Stimulated activated CD8-positive, alpha-beta memory T cell treated with anti-CD3 and anti-CD28 coated beads, Interleukin-7, amount 100 ng/mL, for 4 hours (primary cell): ENCODE measurements around the gene IFNG.

Experiments used
- DNase-seq, 2 donors: peaks; one replicate each; pipeline ENCODE4 v3.0.0-alpha.2; 2020; ENCODE audit warnings: low read depth in 2 of 2

Gene IFNG

DNA sequence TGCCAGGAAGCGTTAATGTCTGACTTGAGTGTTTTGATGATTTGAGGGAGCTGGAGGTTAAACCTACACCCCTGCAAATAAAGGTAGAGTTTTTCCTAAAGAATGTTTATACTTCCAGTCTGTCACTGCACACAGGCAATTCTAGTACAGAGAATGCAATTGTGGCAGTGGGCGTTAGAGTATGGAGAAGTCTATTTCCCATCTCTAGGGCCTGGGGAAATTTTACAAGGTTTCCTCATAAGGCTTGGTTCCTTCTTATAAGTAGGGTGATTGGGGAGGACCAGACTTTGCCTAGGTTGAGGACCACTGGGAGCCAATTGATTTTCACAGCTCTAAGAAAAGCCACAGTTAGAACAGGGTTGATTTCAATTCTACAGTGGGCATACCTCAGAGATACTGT is 44.3 kb downstream of the IFNG start:
- DNase-seq: no peak

DNA sequence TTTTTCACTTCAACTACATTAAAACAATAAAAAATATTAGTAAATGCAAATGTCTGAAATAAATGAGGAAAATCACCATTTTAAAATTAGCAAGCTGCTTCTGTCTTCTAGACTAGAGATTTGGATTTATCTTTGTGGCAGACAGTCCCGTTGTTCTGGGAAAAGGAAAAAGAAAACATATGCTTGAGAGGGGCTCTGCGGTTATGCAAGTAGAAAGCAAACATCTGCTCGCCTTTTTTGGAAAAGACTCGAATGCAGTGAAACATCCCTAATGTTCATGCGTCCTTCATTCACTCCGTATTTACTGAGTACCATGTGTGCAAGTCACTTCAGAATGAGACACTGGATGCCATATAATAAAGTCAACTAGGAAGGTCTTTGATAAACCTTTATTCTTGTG is 44.9 kb downstream of the IFNG start:
- DNase-seq: no peak

- peak; percentile 11 to 29 for DNase-seq
Measured at GRCh38 chr12:68113644-68114043, 45.9 kb downstream of the IFNG start.

DNA sequence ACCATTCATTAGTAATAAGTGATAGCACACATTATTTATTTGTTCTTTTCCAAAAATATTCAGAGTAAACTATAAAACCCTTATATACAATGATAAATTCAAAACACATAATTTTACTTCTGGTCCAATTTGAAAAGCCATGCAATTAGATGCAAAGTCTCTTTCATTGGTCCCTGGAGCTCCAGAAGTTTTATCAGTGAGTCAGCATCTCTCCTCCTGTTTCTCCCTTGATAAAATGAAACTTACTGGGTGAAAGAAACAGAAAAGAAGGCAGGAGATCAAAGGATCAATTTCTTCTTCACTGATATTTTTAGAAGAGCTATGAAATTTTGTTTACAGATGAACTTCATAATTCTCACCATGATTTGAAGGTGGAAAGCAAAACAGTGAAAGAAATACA is 47.5 kb downstream of the IFNG start:
- no peak for DNase-seq

- DNase-seq: no peak
Measured at GRCh38 chr12:68109444-68110217, 49.9 kb downstream of the IFNG start.

GRCh38 chr12:68109001-68109400 is 50.5 kb downstream of the IFNG start:
- no peak for DNase-seq

DNA sequence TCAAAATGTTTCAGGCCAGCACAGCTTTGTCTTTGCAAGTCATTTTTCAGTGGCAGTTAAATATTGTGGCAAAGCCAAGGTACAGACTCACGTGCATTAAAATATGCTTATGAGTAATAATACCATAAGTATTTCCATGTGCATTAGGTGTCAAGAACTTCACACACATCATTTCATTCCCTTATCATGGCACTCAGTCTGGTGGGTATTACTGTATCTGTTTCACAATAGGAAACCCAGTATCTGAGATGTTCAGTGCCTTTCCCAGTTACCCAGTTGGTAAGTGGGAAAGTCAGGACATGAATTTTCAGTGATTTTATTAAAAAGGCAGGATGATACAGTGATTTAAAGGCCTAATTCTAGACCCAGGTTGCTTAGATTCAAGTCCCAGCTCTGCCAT is 52.9 kb downstream of the IFNG start:
- no peak for DNase-seq

- DNase-seq: no peak
Measured at GRCh38 chr12:68106160-68106559, 53.4 kb downstream of the IFNG start.
